IPS-15b (cell line): Measurements from ENCODE around the gene BLOC1S1.
A peak's percentile ranks its signal among the peaks of the same experiment; 100 is the strongest.

Experiments used
- H3K27me3 ChIP-seq: one replicate; pipeline ENCODE4 v1.6.1; 2013; ENCODE audit warnings: low read length; ENCODE audit not compliant: control insufficient read depth, insufficient read depth
- H3K36me3 ChIP-seq: one replicate; pipeline ENCODE4 v1.6.1; 2013; ENCODE audit warnings: low read length; ENCODE audit not compliant: control insufficient read depth, insufficient read depth
- H3K4me1 ChIP-seq: one replicate; pipeline ENCODE4 v1.6.1; 2013; ENCODE audit warnings: mild to moderate bottlenecking, low read length; ENCODE audit not compliant: control insufficient read depth, insufficient read depth
- H3K4me3 ChIP-seq: one replicate; pipeline ENCODE4 v1.5.1; 2013; ENCODE audit warnings: low read depth, low read length
- H3K9ac ChIP-seq: one replicate; pipeline ENCODE4 v1.6.1; 2013; ENCODE audit warnings: low read depth, mild to moderate bottlenecking, low read length
- H3K9me3 ChIP-seq: one replicate; pipeline ENCODE4 v1.6.1; 2013; ENCODE audit warnings: mild to moderate bottlenecking, low read length; ENCODE audit not compliant: control insufficient read depth, insufficient read depth

BLOC1S1 gene

DNA sequence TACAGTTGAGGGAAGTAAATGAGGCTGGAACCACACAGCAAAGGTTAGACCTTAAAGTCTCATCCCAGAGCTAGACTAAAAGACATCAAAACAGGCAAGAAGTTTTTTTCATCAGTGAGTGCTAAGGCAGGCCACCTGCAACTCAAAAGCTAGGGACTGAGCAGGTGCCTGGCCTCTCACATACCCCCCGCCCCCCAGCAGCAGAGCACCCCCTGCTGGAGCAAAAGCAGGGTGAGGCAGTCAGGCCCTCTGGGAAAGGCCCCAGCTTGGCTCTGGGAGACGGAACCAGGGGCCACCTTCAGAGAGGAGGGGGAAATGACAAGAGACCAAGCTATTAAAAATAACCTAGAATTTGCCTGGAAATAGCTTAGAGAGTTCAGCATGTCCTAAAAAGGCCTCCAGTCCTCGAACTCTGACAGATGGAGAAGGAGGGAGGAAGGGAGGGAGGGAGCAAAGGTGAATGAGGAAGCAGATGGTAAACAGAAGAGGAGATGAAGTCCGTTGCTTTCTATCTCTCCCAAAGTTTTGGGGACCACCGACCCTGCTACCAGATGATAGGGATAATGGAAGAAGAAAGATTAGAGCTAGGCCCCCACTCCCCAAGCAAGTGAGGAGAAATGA is 10.0 kb upstream of the BLOC1S1 start:
- peak overlapping the region; percentile 95 for H3K4me3 ChIP-seq
- H3K9ac ChIP-seq, result no peak overlapping the region
- no peaks in the 10 kb centered on the region for H3K9me3 ChIP-seq
- peaks cover 17% of the 10 kb centered on the region for H3K4me1 ChIP-seq
- H3K27me3 ChIP-seq, result peaks cover 5% of the 10 kb centered on the region
- no peaks in the 10 kb centered on the region for H3K36me3 ChIP-seq

DNA sequence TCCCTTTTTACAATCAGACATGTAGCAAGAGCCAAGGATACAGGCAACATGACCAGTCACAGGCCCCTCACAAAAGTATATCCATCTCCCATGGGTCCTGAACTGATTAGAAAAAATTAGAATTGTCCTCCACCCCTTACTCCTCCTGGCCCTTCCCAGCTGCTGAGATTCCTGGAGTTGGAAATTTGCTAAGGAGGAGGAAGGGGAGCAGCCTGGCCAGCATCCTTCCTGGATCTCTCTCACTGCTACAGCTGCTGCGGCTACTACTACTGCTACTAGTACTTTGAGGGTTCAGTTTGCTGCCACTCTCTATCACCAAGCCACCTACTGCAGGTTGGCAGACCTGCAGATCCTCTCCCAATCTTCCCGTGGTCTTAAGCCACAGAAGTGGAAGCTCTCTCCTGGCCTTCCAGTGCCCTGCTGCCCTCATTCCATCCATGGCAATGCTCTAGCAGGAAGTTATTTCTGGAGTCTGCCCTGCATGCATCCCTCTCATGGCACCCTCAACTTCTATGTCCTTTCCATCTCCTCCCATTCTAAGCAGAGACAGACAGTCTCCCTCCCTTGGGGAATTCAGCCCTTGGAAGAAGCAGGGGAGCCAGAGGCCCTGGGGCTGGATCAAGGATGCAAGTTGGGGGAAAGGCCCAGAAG is 9.2 kb upstream of the BLOC1S1 start:
- H3K9ac ChIP-seq, result peak overlapping the region; percentile 73
- H3K4me1 ChIP-seq, result peaks cover 17% of the 10 kb centered on the region

DNA sequence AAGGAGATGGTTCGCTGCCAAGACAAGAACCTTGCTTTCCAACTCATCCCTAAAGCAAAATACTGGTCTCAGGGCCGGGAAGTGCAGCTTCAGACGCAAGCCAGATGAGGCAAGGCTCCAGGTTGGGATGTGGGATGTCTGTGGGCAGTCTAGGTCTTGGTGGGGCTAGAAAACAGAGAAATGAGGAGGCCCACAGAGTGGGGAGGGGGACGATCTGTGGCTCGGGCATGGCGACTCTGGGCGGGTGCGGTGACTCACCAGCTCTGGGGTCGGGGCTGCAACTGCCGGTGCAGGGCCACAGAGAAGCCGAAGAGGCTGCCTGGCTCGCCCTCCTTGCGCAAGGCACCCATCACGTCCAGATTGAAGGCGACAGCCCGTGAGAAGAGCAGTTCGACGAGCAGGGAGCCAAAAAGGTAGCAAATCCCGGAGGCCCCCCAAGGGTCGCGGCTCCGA is 8.6 kb upstream of the BLOC1S1 start:
- Histone ChIP-seq H3K9ac (peak overlapping the region; percentile 73), H3K9me3 (no peaks in the 10 kb centered on the region), H3K4me3 (peak overlapping the region; percentile 95), H3K36me3 (no peaks in the 10 kb centered on the region), H3K27me3 (peaks cover 11% of the 10 kb centered on the region), H3K4me1 (peaks cover 17% of the 10 kb centered on the region)

More for the DNA sequence above, 9.2 kb upstream of the BLOC1S1 start:
- Histone ChIP-seq H3K9me3 (no peaks in the 10 kb centered on the region), H3K4me3 (peak overlapping the region; percentile 95), H3K36me3 (no peaks in the 10 kb centered on the region), H3K27me3 (peaks cover 5% of the 10 kb centered on the region)

DNA sequence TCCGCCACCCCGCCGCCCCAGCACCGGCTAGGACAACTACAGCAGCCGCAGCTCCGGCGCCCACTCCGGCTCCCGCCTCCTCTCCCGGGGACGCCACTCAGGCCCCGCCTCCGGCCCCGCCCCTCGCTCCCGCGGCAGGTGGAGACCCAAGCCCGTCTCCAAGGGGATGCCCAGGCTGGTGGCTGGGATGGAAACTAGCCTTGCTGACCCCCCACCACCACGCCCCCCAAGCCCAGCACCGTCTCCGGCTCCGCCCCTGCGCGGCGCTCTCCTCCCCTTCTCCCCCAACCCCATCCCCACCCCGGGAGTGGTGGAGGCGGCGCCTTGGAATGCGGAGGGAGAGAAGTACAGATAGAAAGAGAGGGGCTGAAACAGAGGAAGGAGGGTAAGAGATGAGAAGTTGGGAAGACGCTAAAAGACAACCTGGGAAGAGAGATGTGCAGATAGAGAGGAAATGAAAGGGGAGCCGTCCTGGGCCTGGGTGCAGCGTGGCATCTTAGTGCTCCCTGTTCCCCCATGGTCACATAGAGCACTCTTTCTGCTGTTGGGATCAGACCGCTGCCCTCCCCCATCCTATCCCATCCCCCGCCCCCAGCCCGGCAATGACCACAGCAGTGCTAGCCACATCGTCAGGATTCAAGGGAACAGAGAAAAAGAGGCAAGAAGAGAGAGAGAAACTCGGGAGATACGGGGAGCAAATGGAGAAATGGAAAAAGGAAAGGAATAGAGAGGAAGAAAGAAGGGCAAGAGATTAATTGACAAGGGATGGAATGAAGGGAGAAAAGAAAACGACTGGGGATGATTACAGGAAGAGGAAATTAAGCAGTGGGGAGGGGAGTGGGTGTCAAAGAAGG is 7.8 kb upstream of the BLOC1S1 start, which contains the start of gene ITGA7:
ITGA7 (minus strand) TSS at position 64 of the 854 bp plus-strand sequence. CDS start 222 bp downstream, outside the sequence.
- H3K9me3 ChIP-seq, result no peaks in the 10 kb centered on the region
- peaks cover 12% of the 10 kb centered on the region for H3K27me3 ChIP-seq
- peak within 1 kb of the TSS; percentile 96 for H3K4me3 ChIP-seq
- H3K36me3 ChIP-seq, result no peaks in the 10 kb centered on the region
- peaks cover 17% of the 10 kb centered on the region for H3K4me1 ChIP-seq
- H3K9ac ChIP-seq, result peak within 1 kb of the TSS; percentile 73

DNA sequence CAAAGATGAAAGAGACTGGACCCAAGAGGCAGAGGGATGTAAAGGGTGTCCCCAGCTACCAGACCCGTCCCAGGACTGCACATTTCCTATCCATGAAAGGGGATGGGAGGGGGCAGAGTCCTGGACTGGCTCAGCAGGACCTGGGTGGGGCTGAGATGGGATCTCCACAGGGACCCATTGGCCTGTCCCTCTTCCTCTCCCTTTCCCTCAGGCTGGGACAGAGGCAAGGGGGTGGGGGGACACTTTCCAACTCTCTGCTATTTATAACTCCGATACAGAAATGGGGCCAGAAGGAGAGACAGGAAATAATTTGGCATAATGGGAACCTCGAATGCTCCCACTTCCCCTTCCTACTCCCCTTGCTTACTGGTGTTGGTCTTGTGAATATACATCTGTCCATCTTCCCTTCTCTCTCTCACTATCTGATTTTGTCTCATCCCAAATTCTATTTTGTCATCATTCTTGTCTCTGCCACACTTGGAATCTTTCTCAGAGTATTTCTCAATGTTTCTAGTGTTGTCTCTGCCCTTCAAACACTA is 7.1 kb upstream of the BLOC1S1 start:
- H3K4me1 ChIP-seq, result peaks cover 17% of the 10 kb centered on the region
- no peaks in the 10 kb centered on the region for H3K9me3 ChIP-seq
- H3K4me3 ChIP-seq, result peak overlapping the region; percentile 96
- peaks cover 12% of the 10 kb centered on the region for H3K27me3 ChIP-seq
- no peaks in the 10 kb centered on the region for H3K36me3 ChIP-seq
- H3K9ac ChIP-seq, result no peak overlapping the region

DNA sequence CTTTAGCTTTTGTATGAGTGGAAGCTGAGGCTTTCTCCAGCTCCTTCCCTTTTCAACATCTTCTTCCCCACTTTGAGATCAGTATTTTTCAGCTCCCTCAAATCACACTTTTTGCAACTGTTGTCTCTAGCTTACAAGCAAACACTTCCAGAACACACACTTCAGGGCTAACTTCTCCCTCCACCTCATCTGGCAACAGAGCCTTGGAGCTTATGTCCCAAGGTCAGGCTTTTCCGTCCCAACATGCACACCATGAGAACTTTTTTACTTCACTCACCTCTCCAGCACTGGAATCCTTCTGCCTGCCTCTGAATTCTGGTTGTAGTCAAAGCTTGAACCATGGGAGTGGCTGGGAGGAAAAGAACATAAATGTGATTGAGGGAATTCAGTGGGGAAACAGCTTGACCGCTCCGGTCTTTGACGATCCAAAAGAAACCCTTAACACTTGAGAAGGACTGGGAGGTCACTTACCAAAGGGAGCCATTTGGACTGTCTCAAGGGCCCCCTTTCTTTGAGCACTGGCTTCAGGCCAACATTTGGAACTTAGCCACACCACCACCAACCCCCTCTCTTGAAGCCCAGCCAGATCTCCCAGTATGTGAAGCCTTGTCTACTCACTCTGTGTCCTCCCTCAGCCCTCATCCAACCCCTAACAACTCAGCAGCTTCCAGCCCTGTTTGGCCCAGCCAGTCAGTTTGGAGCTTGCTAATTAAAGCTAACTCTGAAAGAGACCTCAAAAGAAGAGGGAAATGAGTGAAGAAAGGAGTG is 3.9 kb upstream of the BLOC1S1 start:
- Histone ChIP-seq H3K9me3 (no peaks in the 10 kb centered on the region), H3K4me1 (peaks cover 10% of the 10 kb centered on the region), H3K27me3 (peaks cover 9% of the 10 kb centered on the region), H3K36me3 (no peaks in the 10 kb centered on the region), H3K9ac (no peak overlapping the region), H3K4me3 (no peak overlapping the region)

DNA sequence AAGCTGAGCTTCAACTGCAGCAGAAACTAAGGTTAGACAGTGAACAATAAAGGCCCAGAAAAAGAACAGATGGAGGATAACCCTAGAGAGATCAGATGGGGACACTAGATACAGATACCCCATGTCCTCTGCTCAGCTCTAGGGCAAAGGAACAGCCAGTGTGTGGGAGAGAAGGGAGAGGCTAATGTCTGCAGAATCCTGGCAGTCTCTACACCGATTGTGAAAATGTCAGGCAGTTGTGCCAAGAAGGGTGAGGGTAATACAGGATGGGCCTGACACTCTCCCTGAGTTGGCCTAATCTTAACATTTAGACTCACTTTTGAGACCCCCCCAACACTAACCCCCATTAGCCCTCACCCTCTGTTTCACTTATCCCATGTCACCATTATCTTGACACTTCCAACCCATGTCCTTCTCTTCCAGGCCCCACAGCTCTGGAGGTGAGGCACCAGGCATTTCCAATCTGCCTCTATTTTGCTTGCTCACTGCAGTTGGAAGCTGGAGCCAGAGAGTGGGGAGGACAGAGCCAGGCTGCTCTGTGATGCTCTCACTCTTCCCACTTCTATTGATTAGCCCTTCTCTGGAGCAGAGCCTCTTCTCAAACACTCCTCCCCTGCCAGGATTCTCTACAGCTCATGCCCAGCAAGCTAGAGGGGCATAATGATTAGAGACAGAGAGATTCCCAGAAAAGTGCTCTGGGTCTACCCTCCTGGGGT is 3.0 kb upstream of the BLOC1S1 start:
- Histone ChIP-seq H3K4me3 (no peak overlapping the region), H3K4me1 (peaks cover 18% of the 10 kb centered on the region), H3K36me3 (no peaks in the 10 kb centered on the region), H3K9me3 (no peaks in the 10 kb centered on the region), H3K27me3 (peaks cover 7% of the 10 kb centered on the region), H3K9ac (no peak overlapping the region)

DNA sequence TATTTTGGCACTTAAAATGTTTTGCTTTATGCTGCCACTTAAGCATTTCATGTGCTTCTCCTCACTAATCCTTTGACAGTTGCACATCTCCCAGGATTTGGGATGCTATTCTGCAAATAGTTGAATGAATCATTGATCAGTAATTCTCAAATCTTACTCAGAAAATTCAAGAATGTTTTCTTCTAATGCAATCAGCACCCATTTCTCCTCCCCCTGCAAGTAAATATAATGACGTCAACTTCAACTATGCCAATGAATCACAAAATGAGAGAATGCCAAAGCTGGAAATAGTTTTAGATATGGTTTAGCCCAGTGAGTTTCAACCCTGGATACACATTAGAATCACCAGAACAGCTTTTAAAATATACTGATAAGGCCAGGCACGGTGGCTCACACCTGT is 2.1 kb upstream of the BLOC1S1 start:
- H3K4me3 ChIP-seq, result no peak overlapping the region
- H3K9ac ChIP-seq, result no peak overlapping the region
- H3K9me3 ChIP-seq, result no peaks in the 10 kb centered on the region
- peaks cover 7% of the 10 kb centered on the region for H3K27me3 ChIP-seq
- peaks cover 20% of the 10 kb centered on the region for H3K4me1 ChIP-seq
- H3K36me3 ChIP-seq, result no peaks in the 10 kb centered on the region

DNA sequence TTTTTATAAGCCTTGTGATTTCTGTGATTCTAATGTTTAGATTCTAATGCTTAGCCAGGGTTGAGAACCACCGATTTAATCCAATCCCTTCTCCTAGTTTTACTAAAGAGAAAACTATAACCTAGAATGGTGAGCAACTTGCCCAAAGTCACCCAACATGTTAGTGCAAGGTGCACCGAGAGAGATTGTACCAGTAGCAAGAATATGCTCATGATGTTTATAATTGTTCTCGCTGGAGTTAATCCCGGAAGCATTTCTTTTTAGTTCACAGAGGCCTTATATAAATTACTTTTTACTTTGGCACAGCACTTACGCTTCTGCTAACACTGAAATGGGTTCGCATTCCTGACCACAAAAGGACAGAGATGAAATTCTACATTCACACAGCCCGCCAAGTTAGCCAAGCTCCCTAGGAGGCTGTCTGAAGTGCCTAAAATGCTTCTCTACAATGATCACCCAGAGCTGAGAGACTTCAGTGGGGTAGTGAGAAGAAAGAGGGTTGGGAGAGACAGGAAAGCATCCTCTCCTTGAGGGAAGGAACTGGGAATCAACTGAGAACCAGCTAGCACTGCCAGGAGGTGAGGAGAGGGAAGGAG is 579 bp upstream of the BLOC1S1 start:
- Histone ChIP-seq H3K9ac (peak overlapping the region; percentile 37), H3K4me3 (peak overlapping the region; percentile 90), H3K9me3 (no peaks in the 10 kb centered on the region), H3K27me3 (peaks cover 7% of the 10 kb centered on the region), H3K4me1 (peaks cover 17% of the 10 kb centered on the region), H3K36me3 (no peaks in the 10 kb centered on the region)

DNA sequence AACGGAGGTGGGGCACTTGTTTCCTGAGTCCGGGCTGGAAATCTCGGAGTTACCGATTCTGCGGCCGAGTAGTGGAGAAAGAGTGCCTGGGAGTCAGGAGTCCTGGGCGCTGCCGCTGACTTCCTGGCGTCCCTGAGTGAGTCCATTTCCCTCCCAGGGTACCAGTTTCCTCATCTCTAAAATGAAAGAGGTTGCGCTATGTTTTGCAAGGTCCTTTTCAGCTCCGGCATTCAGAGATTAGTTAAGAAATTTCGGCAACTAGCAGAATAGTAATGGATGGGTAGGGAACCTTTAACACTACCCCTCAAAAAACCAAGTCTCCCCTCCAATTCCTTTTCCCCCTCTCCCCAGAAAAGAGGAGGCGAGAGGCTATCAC is 724 bp downstream of the BLOC1S1 start:
- Histone ChIP-seq H3K36me3 (no peaks in the 10 kb centered on the region), H3K9ac (peak overlapping the region; percentile 62), H3K4me1 (peaks cover 17% of the 10 kb centered on the region), H3K27me3 (peaks cover 7% of the 10 kb centered on the region), H3K9me3 (no peaks in the 10 kb centered on the region), H3K4me3 (peak overlapping the region; percentile 90)
